ENCODE measurements around the gene PHF21B.

PHF21B gene

DNA sequence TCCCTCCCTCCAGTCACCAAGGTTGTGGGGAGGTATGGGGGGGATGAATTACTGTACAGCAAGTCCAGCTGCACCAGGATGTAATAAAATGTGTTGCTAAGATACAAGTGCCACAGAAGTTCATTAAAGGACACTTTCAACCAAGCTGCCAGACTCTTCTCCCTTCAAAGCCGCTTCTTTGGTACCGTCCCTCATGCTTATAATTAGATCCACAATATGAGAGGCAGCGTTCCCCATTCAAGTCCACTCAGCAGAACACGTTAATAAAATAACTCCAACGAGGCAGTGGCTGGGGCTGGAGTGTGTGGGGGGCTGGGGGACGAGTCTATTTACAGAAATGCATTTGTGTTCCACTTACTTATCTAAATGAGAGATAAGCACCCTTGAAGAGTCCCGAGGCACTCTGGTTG, 14.7 kb downstream of the PHF21B start:
- Histone ChIP-seq H3K36me3 (replicated peaks in 1 of 2; ENCODE audit: control insufficient read depth in 2 of 2, insufficient read depth in 2 of 2, low read length in 2 of 2) (peaks cover 16 to 93% of the 10 kb centered on the region in 2 donors), H3K27ac (replicated peaks; ENCODE audit: low read length) (no peak overlapping the region), H3K4ac (ENCODE audit: low read length) (no peak overlapping the region), H3K9ac (ENCODE audit: low read depth, low read length, poor library complexity) (no peak overlapping the region), H3K79me1 (ENCODE audit: low read depth, low read length) (peaks cover 39% of the 10 kb centered on the region), H2BK120ac (ENCODE audit: low read depth, low read length) (no peak overlapping the region), H3K27me3 (ENCODE audit: control insufficient read depth in 3 of 3, insufficient read depth in 3 of 3, low read depth in 1 of 3, low read length in 3 of 3) (no peaks in the 10 kb centered on the region), H2BK15ac (ENCODE audit: low read length) (no peak overlapping the region), H3K9me3 (replicated peaks in 1 of 2; ENCODE audit: control insufficient read depth in 2 of 2, insufficient read depth in 1 of 2, low read depth in 1 of 2, low read length in 2 of 2) (peaks cover 0 to 3% of the 10 kb centered on the region in 2 donors), H3K4me3 (ENCODE audit: low read length in 2 of 2) (no peak overlapping the region), H4K8ac (ENCODE audit: low read depth, low read length) (no peak overlapping the region), H3K4me2 (ENCODE audit: insufficient read depth, low read length, poor library complexity, severe bottlenecking) (no peak overlapping the region), H2BK12ac (ENCODE audit: low read length) (no peak overlapping the region), H2AFZ (ENCODE audit: low read length) (no peak overlapping the region), H4K91ac (ENCODE audit: low read depth, low read length, poor library complexity) (no peak overlapping the region), H2BK5ac (ENCODE audit: low read length) (no peak overlapping the region), H3K14ac (ENCODE audit: low read length) (no peak overlapping the region), H3K23ac (ENCODE audit: low read depth, low read length, poor library complexity) (no peak overlapping the region), H2AK5ac (ENCODE audit: low read depth, low read length) (no peak overlapping the region), H3K18ac (ENCODE audit: low read length) (no peak overlapping the region), H3K4me1 (ENCODE audit: control insufficient read depth in 2 of 2, insufficient read depth in 1 of 2, low read depth in 1 of 2, low read length in 2 of 2) (peaks cover 0 to 16% of the 10 kb centered on the region in 2 donors)
- DNase-seq (ENCODE audit: low spot score) = no peak
- WGBS, 2 donors (ENCODE audit: extremely low coverage in 2 of 2, insufficient read length in 2 of 2, insufficient replicate concordance in 1 of 2) = no CpG with 5 or more reads among the region's 7 CpGs

DNA sequence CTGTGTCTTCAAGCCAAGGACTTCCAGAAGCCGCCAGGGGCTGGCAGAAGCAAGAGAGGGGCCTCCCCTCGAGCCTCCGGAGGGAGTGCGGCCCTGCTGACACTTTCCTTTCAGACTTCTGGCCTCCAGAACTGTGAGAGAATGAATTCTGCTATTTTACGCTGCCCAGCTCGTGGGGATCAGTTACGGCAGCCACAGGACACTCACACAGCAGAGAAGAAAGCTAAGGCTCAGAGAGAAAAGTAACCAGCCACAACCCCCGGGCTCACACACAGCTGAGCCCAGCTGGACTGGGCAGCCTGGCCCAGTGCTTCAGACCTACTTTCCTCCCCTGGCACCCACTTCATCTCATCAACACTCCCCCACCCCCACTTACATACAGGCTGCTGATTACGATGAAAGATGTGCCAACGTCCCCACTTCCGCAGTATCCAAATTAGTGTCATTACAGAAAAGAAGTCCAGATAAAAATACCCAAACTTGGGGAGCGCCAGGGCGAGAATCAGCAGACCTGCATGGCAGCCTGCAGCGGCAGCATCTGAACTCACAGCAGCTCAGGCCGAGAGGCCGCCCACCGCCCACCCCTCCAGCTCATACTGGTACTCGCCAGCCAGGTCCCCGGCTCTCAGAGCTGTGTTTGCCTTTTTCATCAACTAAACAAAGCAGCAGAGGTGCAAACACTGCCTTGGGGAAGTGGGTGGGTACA, 15.3 kb downstream of the PHF21B start:
- Histone ChIP-seq H3K23ac (ENCODE audit: low read depth, low read length, poor library complexity) (no peak overlapping the region), H3K36me3 (replicated peaks in 1 of 2; ENCODE audit: control insufficient read depth in 2 of 2, insufficient read depth in 2 of 2, low read length in 2 of 2) (peaks cover 16 to 91% of the 10 kb centered on the region in 2 donors), H3K27me3 (ENCODE audit: control insufficient read depth in 3 of 3, insufficient read depth in 3 of 3, low read depth in 1 of 3, low read length in 3 of 3) (no peaks in the 10 kb centered on the region), H2AK5ac (ENCODE audit: low read depth, low read length) (no peak overlapping the region), H2BK12ac (ENCODE audit: low read length) (no peak overlapping the region), H4K8ac (ENCODE audit: low read depth, low read length) (no peak overlapping the region), H3K9ac (ENCODE audit: low read depth, low read length, poor library complexity) (no peak overlapping the region), H2BK5ac (ENCODE audit: low read length) (no peak overlapping the region), H2AFZ (ENCODE audit: low read length) (no peak overlapping the region), H3K18ac (ENCODE audit: low read length) (no peak overlapping the region), H3K4me3 (ENCODE audit: low read length in 2 of 2) (no peak overlapping the region), H3K9me3 (replicated peaks in 1 of 2; ENCODE audit: control insufficient read depth in 2 of 2, insufficient read depth in 1 of 2, low read depth in 1 of 2, low read length in 2 of 2) (peaks cover 0 to 3% of the 10 kb centered on the region in 2 donors), H3K14ac (ENCODE audit: low read length) (no peak overlapping the region), H3K79me1 (ENCODE audit: low read depth, low read length) (peaks cover 39% of the 10 kb centered on the region), H4K91ac (ENCODE audit: low read depth, low read length, poor library complexity) (no peak overlapping the region), H3K27ac (replicated peaks; ENCODE audit: low read length) (no peak overlapping the region), H3K4ac (ENCODE audit: low read length) (no peak overlapping the region), H2BK120ac (ENCODE audit: low read depth, low read length) (no peak overlapping the region), H3K4me1 (ENCODE audit: control insufficient read depth in 2 of 2, insufficient read depth in 1 of 2, low read depth in 1 of 2, low read length in 2 of 2) (peaks cover 0 to 16% of the 10 kb centered on the region in 2 donors), H3K4me2 (ENCODE audit: insufficient read depth, low read length, poor library complexity, severe bottlenecking) (no peak overlapping the region), H2BK15ac (ENCODE audit: low read length) (no peak overlapping the region)
- no peak for DNase-seq (ENCODE audit: low spot score)
- WGBS, 2 donors (ENCODE audit: extremely low coverage in 2 of 2, insufficient read length in 2 of 2, insufficient replicate concordance in 1 of 2) = no CpG with 5 or more reads among the region's 19 CpGs

DNA sequence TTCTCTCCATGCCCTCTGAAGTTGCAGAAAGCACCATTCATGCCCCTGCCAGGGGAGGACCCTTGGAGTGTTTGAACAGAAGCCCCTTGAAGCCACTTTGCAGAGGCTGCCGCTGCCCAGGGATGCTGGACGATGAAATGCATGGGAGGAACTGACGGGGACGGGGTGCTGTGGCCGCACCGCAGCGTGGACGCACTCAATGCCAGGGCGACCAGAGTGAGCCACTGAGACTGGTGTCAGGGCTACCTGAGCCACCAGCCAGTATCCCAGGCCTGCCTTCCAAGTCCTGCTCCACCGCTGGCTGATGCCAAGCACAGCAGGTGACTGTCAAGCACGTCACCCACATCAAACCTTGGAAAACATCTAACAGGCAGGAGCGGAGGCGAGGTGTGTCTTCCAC, 17.6 kb downstream of the PHF21B start:
- Histone ChIP-seq H2BK15ac (ENCODE audit: low read length) (no peak overlapping the region), H2BK120ac (ENCODE audit: low read depth, low read length) (no peak overlapping the region), H2AFZ (ENCODE audit: low read length) (no peak overlapping the region), H3K9ac (ENCODE audit: low read depth, low read length, poor library complexity) (no peak overlapping the region), H2AK5ac (ENCODE audit: low read depth, low read length) (no peak overlapping the region), H2BK5ac (ENCODE audit: low read length) (no peak overlapping the region), H3K27me3 (ENCODE audit: control insufficient read depth in 3 of 3, insufficient read depth in 3 of 3, low read depth in 1 of 3, low read length in 3 of 3) (no peaks in the 10 kb centered on the region), H3K27ac (replicated peaks; ENCODE audit: low read length) (no peak overlapping the region), H3K14ac (ENCODE audit: low read length) (peak overlapping the region; percentile 1), H4K8ac (ENCODE audit: low read depth, low read length) (no peak overlapping the region), H3K4me2 (ENCODE audit: insufficient read depth, low read length, poor library complexity, severe bottlenecking) (no peak overlapping the region), H3K4me1 (ENCODE audit: control insufficient read depth in 2 of 2, insufficient read depth in 1 of 2, low read depth in 1 of 2, low read length in 2 of 2) (peaks cover 0 to 10% of the 10 kb centered on the region in 2 donors), H3K79me1 (ENCODE audit: low read depth, low read length) (peaks cover 49% of the 10 kb centered on the region), H3K36me3 (replicated peaks in 1 of 2; ENCODE audit: control insufficient read depth in 2 of 2, insufficient read depth in 2 of 2, low read length in 2 of 2) (peaks cover 20 to 91% of the 10 kb centered on the region in 2 donors), H3K4me3 (ENCODE audit: low read length in 2 of 2) (peak overlapping the region in 1 of 2 donors; percentile 53), H4K91ac (ENCODE audit: low read depth, low read length, poor library complexity) (no peak overlapping the region), H2BK12ac (ENCODE audit: low read length) (no peak overlapping the region), H3K23ac (ENCODE audit: low read depth, low read length, poor library complexity) (peak overlapping the region; percentile 9), H3K18ac (ENCODE audit: low read length) (peak overlapping the region; percentile 74), H3K9me3 (replicated peaks in 1 of 2; ENCODE audit: control insufficient read depth in 2 of 2, insufficient read depth in 1 of 2, low read depth in 1 of 2, low read length in 2 of 2) (peaks cover 0 to 5% of the 10 kb centered on the region in 2 donors), H3K4ac (ENCODE audit: low read length) (no peak overlapping the region)
- DNase-seq (ENCODE audit: low spot score) = no peak
- WGBS, 2 donors (ENCODE audit: extremely low coverage in 2 of 2, insufficient read length in 2 of 2, insufficient replicate concordance in 1 of 2) = no CpG with 5 or more reads among the region's 13 CpGs

DNA sequence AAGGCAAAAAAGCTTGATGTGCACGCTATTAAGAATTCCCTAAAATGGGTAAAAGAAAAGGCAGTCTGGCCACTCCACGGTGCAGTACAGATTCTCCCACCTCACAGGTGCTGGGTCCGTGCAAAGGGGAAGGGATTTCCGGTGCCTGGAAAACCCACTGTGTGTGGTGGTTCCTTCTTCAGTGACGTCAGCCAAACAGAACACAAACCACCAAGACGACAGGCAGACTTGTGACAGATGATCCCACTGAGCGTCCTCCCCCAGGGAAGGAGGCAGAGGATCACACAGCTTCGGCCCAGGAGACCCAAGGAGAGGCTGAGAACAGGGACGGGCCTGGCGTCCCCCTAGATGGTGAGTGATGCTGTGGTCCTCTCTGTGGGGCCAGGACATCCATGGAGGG, 18.6 kb downstream of the PHF21B start:
- Histone ChIP-seq H3K23ac (ENCODE audit: low read depth, low read length, poor library complexity) (no peak overlapping the region), H3K4me1 (ENCODE audit: control insufficient read depth in 2 of 2, insufficient read depth in 1 of 2, low read depth in 1 of 2, low read length in 2 of 2) (peaks cover 0 to 1% of the 10 kb centered on the region in 2 donors), H2BK5ac (ENCODE audit: low read length) (no peak overlapping the region), H3K27me3 (ENCODE audit: control insufficient read depth in 3 of 3, insufficient read depth in 3 of 3, low read depth in 1 of 3, low read length in 3 of 3) (no peaks in the 10 kb centered on the region), H3K4me3 (ENCODE audit: low read length in 2 of 2) (no peak overlapping the region), H3K9me3 (replicated peaks in 1 of 2; ENCODE audit: control insufficient read depth in 2 of 2, insufficient read depth in 1 of 2, low read depth in 1 of 2, low read length in 2 of 2) (peaks cover 0 to 2% of the 10 kb centered on the region in 2 donors), H3K9ac (ENCODE audit: low read depth, low read length, poor library complexity) (no peak overlapping the region), H3K4ac (ENCODE audit: low read length) (no peak overlapping the region), H3K14ac (ENCODE audit: low read length) (no peak overlapping the region), H4K8ac (ENCODE audit: low read depth, low read length) (no peak overlapping the region), H3K4me2 (ENCODE audit: insufficient read depth, low read length, poor library complexity, severe bottlenecking) (no peak overlapping the region), H4K91ac (ENCODE audit: low read depth, low read length, poor library complexity) (no peak overlapping the region), H2BK120ac (ENCODE audit: low read depth, low read length) (no peak overlapping the region), H2BK15ac (ENCODE audit: low read length) (no peak overlapping the region), H3K27ac (replicated peaks; ENCODE audit: low read length) (no peak overlapping the region), H2AFZ (ENCODE audit: low read length) (no peak overlapping the region), H2AK5ac (ENCODE audit: low read depth, low read length) (no peak overlapping the region), H3K36me3 (replicated peaks in 1 of 2; ENCODE audit: control insufficient read depth in 2 of 2, insufficient read depth in 2 of 2, low read length in 2 of 2) (peaks cover 22 to 91% of the 10 kb centered on the region in 2 donors), H3K79me1 (ENCODE audit: low read depth, low read length) (peaks cover 44% of the 10 kb centered on the region), H2BK12ac (ENCODE audit: low read length) (no peak overlapping the region), H3K18ac (ENCODE audit: low read length) (no peak overlapping the region)
- no peak for DNase-seq (ENCODE audit: low spot score)
- no CpG with 5 or more reads among the region's 10 CpGs for WGBS, 2 donors (ENCODE audit: extremely low coverage in 2 of 2, insufficient read length in 2 of 2, insufficient replicate concordance in 1 of 2)
